Caki2 (cell line): ENCODE data around the gene ARVCF. TPM values are rescaled to one million over a fixed set of nuclear protein-coding genes. Genes with fewer than 3 reads are reported as not detected.

ENCODE experiments used
- DNase-seq: peaks from one replicate; pipeline ENCODE4 v3.0.0-alpha.2; 2015; ENCODE audit warnings: low read depth
- in situ Hi-C: cut with HindIII; loops from 2 replicates; pipeline ENCODE4 v1.10.0; 2016; ENCODE audit warnings: low sequenced_read_pairs, low pct_unique_long_range_greater_than_20kb, mixed read lengths
- total RNA-seq: library from RNA; depleted of rRNA; stranded (reverse); fragments of >200 nt; shearing (Covaris generic); gene quantifications from 2 replicates; pipeline ENCODE4 v1.2.3, GENCODE V29; 2014; ENCODE audit warnings: low replicate concordance

Gene ARVCF
- total RNA-seq, 1 experiment from 2014 or later: 15.2 TPM

- in situ Hi-C loops: no loop called here
- peak; percentile 36 for DNase-seq
Observed at GRCh38 chr22:20034143-20034542, 17.5 kb upstream of the ARVCF start.

- in situ Hi-C loops: no loop called here
- DNase-seq: no peak
Observed at GRCh38 chr22:20033045-20033706, 16.6 kb upstream of the ARVCF start.

GRCh38 chr22:20032407-20032991 is 15.9 kb upstream of the ARVCF start:
- DNase-seq: no peak
- in situ Hi-C loops: no loop called here

DNA sequence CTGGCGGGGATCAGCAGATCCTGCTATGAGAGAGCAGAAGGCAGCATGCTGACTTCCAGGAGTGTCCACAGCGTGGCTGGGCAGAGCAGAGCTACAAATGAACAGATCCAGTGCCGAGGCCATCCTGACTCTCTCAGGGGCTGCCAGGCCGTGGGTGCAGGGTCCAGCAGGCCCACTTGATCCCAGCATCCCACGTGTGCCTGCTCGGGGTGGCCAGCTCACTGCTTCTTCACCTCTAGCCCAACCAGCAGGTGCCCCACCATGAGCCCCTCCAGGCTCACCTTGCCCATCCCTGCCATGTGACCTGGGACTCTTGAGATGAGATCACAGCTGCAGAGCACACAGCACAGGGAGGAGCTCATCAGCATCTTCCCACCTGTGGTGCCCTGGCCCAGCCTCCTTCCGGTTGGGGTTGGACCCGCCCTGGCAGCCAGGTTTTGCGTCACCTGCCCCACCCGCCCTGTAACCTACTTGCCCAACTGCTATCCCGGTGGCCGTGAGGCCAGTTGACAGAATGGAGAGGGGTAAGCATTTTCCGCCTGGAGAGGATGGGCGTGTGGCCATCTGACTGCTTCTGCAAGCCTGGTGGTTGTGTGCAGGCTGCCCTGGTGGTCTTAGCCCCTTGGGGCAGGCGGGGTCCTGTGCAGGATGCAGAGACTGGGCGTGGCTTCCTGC is 15.2 kb upstream of the ARVCF start:
- DNase-seq: no peak
- in situ Hi-C loops: no loop called here

GRCh38 chr22:20029550-20030225 is 13.1 kb upstream of the ARVCF start:
- DNase-seq: no peak
- in situ Hi-C loops: no loop called here

DNA sequence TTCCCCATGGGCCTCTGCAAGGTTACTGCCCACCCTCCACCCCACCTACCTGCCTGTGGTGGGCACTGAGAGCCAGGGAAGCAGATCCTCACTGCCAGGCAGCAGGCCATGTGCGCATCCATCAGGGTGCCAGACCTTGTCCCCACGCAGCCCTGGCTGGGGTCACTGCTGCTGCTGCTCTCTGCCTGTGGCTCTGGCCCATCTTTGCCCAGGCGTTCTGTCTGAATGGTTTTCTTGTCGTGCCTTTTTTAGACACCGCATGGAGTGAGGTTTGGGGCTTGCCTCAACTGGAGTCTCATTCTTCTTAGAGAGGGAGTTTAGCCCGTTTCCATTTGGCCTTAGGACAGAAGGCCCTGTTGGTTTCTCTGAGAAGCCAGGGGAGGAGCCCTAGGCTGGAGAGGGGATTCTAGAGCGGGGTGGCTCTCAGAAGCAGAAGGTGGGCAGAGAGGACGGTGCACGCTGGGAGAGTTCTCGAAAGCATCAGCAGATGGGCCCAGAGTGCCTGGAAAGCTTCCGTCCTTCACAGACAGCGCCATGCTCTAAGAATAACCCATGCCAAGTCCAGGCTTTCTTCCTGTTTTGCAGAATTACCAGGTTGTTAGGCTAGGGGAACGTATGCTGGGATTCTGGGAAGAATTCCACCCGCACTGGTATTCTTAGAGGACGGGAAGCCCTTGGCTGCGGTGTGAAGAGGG is 12.4 kb upstream of the ARVCF start:
- no peak for DNase-seq
- in situ Hi-C loops: no loop called here

- no peak for DNase-seq
- in situ Hi-C loops: no loop called here
Observed at GRCh38 chr22:20027966-20028854, 11.6 kb upstream of the ARVCF start.

- DNase-seq: no peak
- in situ Hi-C loops: no loop called here
Observed at GRCh38 chr22:20026996-20027601, 10.5 kb upstream of the ARVCF start.

DNA sequence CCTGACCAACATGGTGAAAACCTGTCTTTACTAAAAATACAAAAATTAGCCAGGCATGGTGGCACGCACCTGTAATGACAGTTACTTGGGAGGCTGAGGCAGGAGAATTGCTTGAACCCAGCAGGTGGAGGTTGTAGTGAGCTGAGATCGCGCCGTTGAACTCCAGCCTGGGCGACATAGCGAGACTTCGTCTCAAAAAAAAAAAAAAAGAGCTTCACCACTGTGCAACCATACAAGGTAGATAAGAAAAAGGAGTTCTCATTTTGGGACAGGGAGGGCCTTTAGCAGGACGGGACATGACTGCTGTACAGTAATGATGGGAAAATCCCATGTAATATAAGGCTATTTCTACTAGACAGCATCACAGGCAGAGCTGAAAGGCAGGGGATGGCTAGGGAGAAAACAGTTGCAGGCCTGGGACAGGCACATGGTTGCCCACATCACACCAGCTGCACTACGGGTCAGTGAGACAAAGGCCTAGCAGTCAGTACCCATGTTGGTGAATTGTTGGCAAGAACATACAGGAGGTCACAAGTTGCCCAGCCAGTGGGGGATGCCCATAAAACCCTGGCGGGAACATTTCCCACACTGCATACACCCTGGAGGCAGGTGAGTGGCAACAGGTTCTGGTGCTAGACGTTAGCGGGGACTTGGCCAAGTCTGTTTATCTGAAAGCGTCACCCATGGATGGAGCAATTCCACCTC is 9.7 kb upstream of the ARVCF start:
- in situ Hi-C loops: no loop called here
- DNase-seq: no peak

GRCh38 chr22:20025401-20026203 is 9.0 kb upstream of the ARVCF start:
- in situ Hi-C loops: no loop called here
- DNase-seq: no peak

- DNase-seq: no peak
- in situ Hi-C loops: no loop called here
Observed at GRCh38 chr22:20024650-20025397, 8.2 kb upstream of the ARVCF start.

DNA sequence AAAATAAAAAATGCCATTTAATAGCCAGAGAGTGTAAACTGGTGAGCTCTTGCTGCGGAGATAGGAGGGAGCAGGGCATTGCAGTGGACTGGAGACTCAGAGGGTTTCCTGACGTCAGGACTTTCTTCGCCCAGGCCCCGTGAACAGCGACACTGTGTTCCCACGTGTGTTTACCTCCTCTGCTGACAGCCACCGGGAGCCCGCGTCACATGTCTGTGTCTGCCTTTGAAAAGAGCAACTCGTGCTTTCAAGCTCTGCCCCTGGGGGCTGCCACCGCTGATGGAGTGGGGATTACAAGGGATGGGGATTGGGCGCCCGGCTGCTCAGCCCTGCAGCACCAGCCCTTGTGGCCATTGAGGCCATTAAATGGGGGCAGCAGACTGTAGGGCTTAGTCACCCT is 7.6 kb upstream of the ARVCF start:
- no peak for DNase-seq
- in situ Hi-C loops: no loop called here

DNA sequence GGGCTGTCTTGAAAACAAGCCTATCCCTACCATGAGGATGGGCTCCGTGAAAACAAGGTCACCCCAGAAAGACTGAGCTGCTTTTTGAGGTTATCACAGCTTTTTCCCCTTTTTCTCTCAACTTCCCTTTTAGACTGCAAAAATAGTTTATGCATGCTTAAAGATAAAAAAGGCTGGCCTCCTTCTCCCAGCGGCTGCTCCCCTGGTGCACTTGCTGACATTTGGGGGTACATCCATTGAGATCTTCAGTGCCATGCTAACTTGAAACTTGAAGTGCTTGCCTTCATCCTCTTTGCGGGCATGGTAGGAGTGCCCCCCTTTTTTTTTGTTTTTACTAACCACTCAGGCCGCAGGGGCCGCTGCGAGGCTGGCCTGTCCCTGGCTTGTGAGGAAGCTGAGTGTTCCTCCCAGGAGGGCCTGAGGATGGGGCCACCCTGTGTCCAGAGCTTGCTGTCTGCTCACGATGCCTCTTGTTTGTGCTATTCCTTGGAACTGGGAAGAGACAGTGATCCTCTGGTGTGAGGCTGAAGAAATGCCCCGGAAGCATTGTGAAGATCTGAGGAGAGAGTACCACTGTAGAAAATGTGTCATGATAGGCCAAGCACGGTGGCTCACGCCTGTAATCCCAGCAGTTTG is 6.5 kb upstream of the ARVCF start:
- no peak for DNase-seq
- in situ Hi-C loops: no loop called here

- no peak for DNase-seq
- in situ Hi-C loops: no loop called here
Observed at GRCh38 chr22:20022231-20022977, 5.8 kb upstream of the ARVCF start.
